SU-DHL-6 (cell line): Measurements from ENCODE around the gene PDE7B.

Experiments used
- CTCF ChIP-seq: fragments of 200-600 bp; sonication (generic); IDR thresholded peaks from one replicate; pipeline ENCODE4 v1.5.1; 2017; ENCODE audit warnings: antibody characterized with exemption, mild to moderate bottlenecking, low read length, moderate library complexity; ENCODE audit not compliant: insufficient read depth, poor library complexity, severe bottlenecking
- EZH2phosphoT487 ChIP-seq: fragments of 200-600 bp; sonication (generic), shearing (Covaris generic); conservative IDR thresholded peaks from 2 replicates; pipeline ENCODE4 v1.6.1; 2018; ENCODE audit warnings: mild to moderate bottlenecking, antibody characterized with exemption, low read length, moderate library complexity, mixed read lengths

GRCh38 chr6:135972586-135972985 lies 121.1 kb downstream of the PDE7B start:
- TF ChIP-seq CTCF: no peak
- TF ChIP-seq EZH2phosphoT487: no peak
